Trophoblast cell (in vitro differentiated cells and primary cell): ENCODE results near the gene CDY2B. TPM values are rescaled to one million over a fixed set of nuclear protein-coding genes. Genes with fewer than 3 reads are reported as not detected.
"Not testable (repeated sequence)": the region's sequence is repeated elsewhere in the genome, so short reads cannot be mapped to it uniquely, and the experiment has no call there.

ENCODE experiments used
- DNase-seq, 2 donors: peaks; one replicate each; pipeline ENCODE4 v3.0.0-alpha.2; 2016
- H2AFZ ChIP-seq: 2 replicates; pipeline ENCODE4 v1.6.1; 2013; ENCODE audit warnings: low read length, moderate library complexity, mild to moderate bottlenecking; ENCODE audit not compliant: insufficient read depth, poor library complexity
- H2AK5ac ChIP-seq: 2 replicates; pipeline ENCODE4 v1.6.1; 2013; ENCODE audit warnings: mild to moderate bottlenecking, low read length
- H2BK120ac ChIP-seq: 2 replicates; pipeline ENCODE4 v1.6.1; 2013; ENCODE audit warnings: low read length, mild to moderate bottlenecking, moderate library complexity; ENCODE audit not compliant: insufficient read depth, poor library complexity
- H2BK12ac ChIP-seq: 2 replicates; pipeline ENCODE4 v1.6.1; 2013; ENCODE audit warnings: mild to moderate bottlenecking, low read length, moderate library complexity
- H2BK5ac ChIP-seq: 2 replicates; pipeline ENCODE4 v1.6.1; 2013; ENCODE audit warnings: low read length, low read depth, moderate library complexity, mild to moderate bottlenecking; ENCODE audit not compliant: poor library complexity
- H3K14ac ChIP-seq: 2 replicates; pipeline ENCODE4 v1.6.1; 2013; ENCODE audit warnings: mild to moderate bottlenecking, low read length
- H3K18ac ChIP-seq: 2 replicates; pipeline ENCODE4 v1.6.1; 2013; ENCODE audit warnings: mild to moderate bottlenecking, low read length
- H3K23ac ChIP-seq: 2 replicates; pipeline ENCODE4 v1.6.1; 2013; ENCODE audit warnings: low read length
- H3K27ac ChIP-seq: 2 replicates; pipeline ENCODE4 v1.5.1; 2013; ENCODE audit warnings: low read depth, mild to moderate bottlenecking, inconsistent platforms, low read length, moderate library complexity
- H3K27me3 ChIP-seq: 2 replicates; pipeline ENCODE4 v1.6.1; 2013; ENCODE audit warnings: inconsistent platforms, mild to moderate bottlenecking, low read length, moderate library complexity; ENCODE audit not compliant: insufficient read depth
- H3K36me3 ChIP-seq, 2 experiments: 1 replicate in 1 of 2; 2 replicates in 1 of 2; pipeline ENCODE4 v1.6.1; 2013; ENCODE audit warnings: low read length in 2 of 2, mild to moderate bottlenecking in 2 of 2, moderate library complexity in 1 of 2; ENCODE audit not compliant: insufficient read depth in 2 of 2, control insufficient read depth in 1 of 2
- H3K4ac ChIP-seq: 2 replicates; pipeline ENCODE4 v1.6.1; 2013; ENCODE audit warnings: low read depth, mild to moderate bottlenecking, low read length, moderate library complexity
- H3K4me1 ChIP-seq, 2 experiments: 1 replicate in 1 of 2; 2 replicates in 1 of 2; pipeline ENCODE4 v1.6.1; 2013; ENCODE audit warnings: low read length in 2 of 2, mild to moderate bottlenecking in 2 of 2, moderate library complexity in 1 of 2; ENCODE audit not compliant: insufficient read depth in 2 of 2, control insufficient read depth in 1 of 2
- H3K4me2 ChIP-seq: 2 replicates; pipeline ENCODE4 v1.6.1; 2013; ENCODE audit warnings: inconsistent platforms, mild to moderate bottlenecking, low read length, moderate library complexity
- H3K4me3 ChIP-seq: 2 replicates; pipeline ENCODE4 v1.5.1; 2013; ENCODE audit warnings: mild to moderate bottlenecking, low read depth, low read length, inconsistent platforms
- H3K79me1 ChIP-seq: one replicate; pipeline ENCODE4 v1.6.1; 2013; ENCODE audit warnings: low read length
- H3K79me2 ChIP-seq: 2 replicates; pipeline ENCODE4 v1.6.1; 2013; ENCODE audit warnings: low read length, mild to moderate bottlenecking; ENCODE audit not compliant: control insufficient read depth, insufficient read depth, poor library complexity
- H3K9ac ChIP-seq: 2 replicates; pipeline ENCODE4 v1.6.1; 2013; ENCODE audit warnings: mild to moderate bottlenecking, low read length
- H3K9me3 ChIP-seq: 2 replicates; pipeline ENCODE4 v1.6.1; 2013; ENCODE audit warnings: low read depth, mild to moderate bottlenecking, control low read depth, inconsistent platforms, low read length; ENCODE audit not compliant: insufficient read depth
- H4K12ac ChIP-seq: 2 replicates; pipeline ENCODE4 v1.6.1; 2013; ENCODE audit warnings: low read depth, mild to moderate bottlenecking, low read length, moderate library complexity
- H4K8ac ChIP-seq: 2 replicates; pipeline ENCODE4 v1.6.1; 2013; ENCODE audit warnings: low read depth, mild to moderate bottlenecking, low read length, moderate library complexity
- H4K91ac ChIP-seq: one replicate; pipeline ENCODE4 v1.6.1; 2013; ENCODE audit warnings: low read depth, mild to moderate bottlenecking, low read length, moderate library complexity
- WGBS: extraction: QIAGEN DNeasy Blood & Tissue Kit; methylation state at CpG from one replicate; pipeline ENCODE4 v1.1.7; 2013; ENCODE audit warnings: missing lambda C conversion rate; ENCODE audit not compliant: insufficient read length, insufficient coverage; ENCODE audit errors: extremely low coverage; 5-methylcytosine and 5-hydroxymethylcytosine counted together
- polyA plus RNA-seq: library from polyadenylated mRNA; stranded (reverse); fragments of 200-250 nt; gene quantifications from 2 replicates; pipeline ENCODE4 v1.2.3, GENCODE V29; 2013

Gene CDY2B, protein sequence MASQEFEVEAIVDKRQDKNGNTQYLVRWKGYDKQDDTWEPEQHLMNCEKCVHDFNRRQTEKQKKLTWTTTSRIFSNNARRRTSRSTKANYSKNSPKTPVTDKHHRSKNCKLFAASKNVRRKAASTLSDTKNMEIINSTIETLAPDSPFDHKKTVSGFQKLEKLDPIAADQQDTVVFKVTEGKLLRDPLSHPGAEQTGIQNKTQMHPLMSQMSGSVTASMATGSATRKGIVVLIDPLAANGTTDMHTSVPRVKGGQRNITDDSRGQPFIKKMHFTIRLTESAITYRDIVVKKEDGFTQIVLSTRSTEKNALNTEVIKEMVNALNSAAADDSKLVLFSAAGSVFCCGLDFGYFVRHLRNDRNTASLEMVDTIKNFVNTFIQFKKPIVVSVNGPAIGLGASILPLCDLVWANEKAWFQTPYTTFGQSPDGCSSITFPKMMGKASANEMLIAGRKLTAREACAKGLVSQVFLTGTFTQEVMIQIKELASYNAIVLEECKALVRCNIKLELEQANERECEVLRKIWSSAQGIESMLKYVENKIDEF
- polyA plus RNA-seq, result not detected in 2 replicates

DNA sequence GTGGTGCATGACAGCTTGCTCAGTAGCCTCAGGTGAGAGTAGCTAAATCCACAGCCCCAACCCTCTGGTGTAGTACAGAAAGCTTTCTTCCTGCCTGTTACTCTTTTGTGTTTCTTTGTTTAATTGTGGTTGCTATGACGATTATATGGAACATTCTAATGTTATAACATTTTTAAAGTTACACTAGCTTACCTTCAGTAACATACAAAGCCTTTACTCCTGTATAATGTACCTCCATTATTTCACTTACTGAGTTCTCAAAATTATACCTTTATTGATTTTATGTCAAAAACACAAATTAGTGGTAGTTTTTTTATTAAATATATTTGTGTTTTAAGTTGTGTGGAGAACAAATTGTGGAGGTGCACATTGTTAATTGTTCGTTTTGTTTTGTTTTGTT is at the start of gene CDY2B:
Gene CDY2B, minus strand, starts transcription at position 101 of the 400 bp plus-strand sequence. CDS start 328 bp downstream, outside the sequence.
- not testable (repeated sequence) for H3K9ac ChIP-seq, H4K12ac ChIP-seq, H4K91ac ChIP-seq, H3K23ac ChIP-seq, H2BK5ac ChIP-seq, H2BK120ac ChIP-seq, H3K27ac ChIP-seq, DNase-seq, H3K4me1 ChIP-seq, H3K18ac ChIP-seq, H3K14ac ChIP-seq, H3K79me1 ChIP-seq, H3K4me2 ChIP-seq, H3K4ac ChIP-seq, H2BK12ac ChIP-seq, H3K79me2 ChIP-seq, H3K9me3 ChIP-seq, H3K4me3 ChIP-seq, H3K36me3 ChIP-seq, H2AK5ac ChIP-seq, H2AFZ ChIP-seq, H3K27me3 ChIP-seq, H4K8ac ChIP-seq
- WGBS, result no CpG with 5 or more reads among the region's 2 CpGs

DNA sequence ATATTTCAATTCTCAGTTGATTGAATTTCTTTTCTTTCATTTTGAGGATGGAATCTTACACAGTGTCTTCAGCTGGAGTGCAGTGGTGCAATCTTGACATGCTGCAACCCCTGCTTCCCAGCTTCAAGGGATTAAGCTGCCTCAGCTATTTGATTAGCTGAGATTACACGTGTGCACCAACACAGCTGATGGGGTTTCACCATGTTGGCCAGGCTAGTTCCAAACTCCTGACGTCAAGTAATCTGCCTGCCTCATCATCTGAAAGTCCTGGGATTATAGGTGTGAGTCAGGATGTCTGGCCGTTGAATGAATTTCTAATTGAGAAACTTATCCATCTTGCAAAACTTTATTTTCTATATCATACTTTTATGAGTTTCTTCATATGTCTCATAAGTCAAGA is 28.0 kb upstream of the CDY2B start:
- not testable (repeated sequence) for H3K4ac ChIP-seq, H3K4me3 ChIP-seq, H2BK12ac ChIP-seq, H2BK5ac ChIP-seq, H2AFZ ChIP-seq, H3K27me3 ChIP-seq, H3K27ac ChIP-seq, H3K79me1 ChIP-seq, H3K36me3 ChIP-seq, H4K8ac ChIP-seq, H2AK5ac ChIP-seq, H4K91ac ChIP-seq, H2BK120ac ChIP-seq, H3K18ac ChIP-seq, DNase-seq, H4K12ac ChIP-seq, H3K9ac ChIP-seq, H3K14ac ChIP-seq, H3K4me2 ChIP-seq, H3K9me3 ChIP-seq, H3K79me2 ChIP-seq, H3K4me1 ChIP-seq, H3K23ac ChIP-seq
- WGBS, result no CpG with 5 or more reads among the region's 3 CpGs

DNA sequence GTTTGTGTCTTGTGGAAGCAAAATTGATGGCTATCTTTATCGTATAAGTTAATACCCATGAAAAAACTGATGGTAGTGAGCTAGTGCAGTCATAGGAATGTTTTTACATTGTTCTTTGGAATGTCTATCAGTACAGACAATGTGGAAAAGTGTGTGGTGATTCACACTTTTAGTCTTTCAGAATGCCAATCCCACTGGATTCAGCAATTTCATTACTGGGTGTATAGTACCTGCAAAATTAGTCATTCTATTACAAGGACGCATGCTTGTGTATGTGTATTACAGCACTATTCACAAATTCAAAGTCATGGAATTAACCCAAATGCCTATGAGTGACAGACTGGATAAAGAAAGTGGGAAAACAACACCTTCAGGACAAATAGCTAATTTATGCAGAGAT is 27.3 kb upstream of the CDY2B start:
- H3K36me3 ChIP-seq, H3K79me1 ChIP-seq, H2AK5ac ChIP-seq, H3K18ac ChIP-seq, H2BK5ac ChIP-seq, H3K23ac ChIP-seq, H2BK120ac ChIP-seq, H3K9me3 ChIP-seq, H2BK12ac ChIP-seq, H3K14ac ChIP-seq, H3K4me2 ChIP-seq, H3K27me3 ChIP-seq, H3K4me1 ChIP-seq, DNase-seq, H2AFZ ChIP-seq, H3K9ac ChIP-seq, H4K91ac ChIP-seq, H3K27ac ChIP-seq, H3K4ac ChIP-seq, H4K8ac ChIP-seq, H4K12ac ChIP-seq, H3K79me2 ChIP-seq, H3K4me3 ChIP-seq: not testable (repeated sequence)
- no CpG with 5 or more reads among the region's 2 CpGs for WGBS

DNA sequence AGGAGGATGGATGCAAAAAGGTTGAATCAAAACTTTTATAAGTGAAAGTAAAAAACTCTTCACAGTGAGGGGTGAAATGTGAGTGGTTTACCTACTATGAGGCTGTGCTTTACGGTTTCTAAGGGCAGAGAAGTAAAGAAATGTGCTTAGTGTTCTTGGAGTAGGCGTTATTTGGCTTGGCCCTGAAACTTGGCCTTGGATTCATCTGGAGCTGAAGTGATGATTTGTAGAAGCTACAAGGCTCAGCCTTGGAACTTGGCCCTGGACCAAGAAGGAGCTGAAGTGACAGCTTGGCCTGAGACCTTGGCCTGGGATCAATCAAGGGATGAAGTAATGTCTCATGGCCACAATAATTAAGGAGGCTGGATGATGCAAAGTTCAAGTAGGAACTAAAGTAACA is 1.7 kb upstream of the CDY2B start:
- H3K4me2 ChIP-seq, H3K27ac ChIP-seq, H3K18ac ChIP-seq, H3K23ac ChIP-seq, H2AK5ac ChIP-seq, H3K9me3 ChIP-seq, H4K8ac ChIP-seq, H2BK12ac ChIP-seq, H3K9ac ChIP-seq, H3K79me2 ChIP-seq, H3K79me1 ChIP-seq, H3K4me1 ChIP-seq, H3K36me3 ChIP-seq, H2AFZ ChIP-seq, H3K14ac ChIP-seq, H4K91ac ChIP-seq, H4K12ac ChIP-seq, H3K4ac ChIP-seq, H2BK120ac ChIP-seq, H3K4me3 ChIP-seq, H2BK5ac ChIP-seq, DNase-seq, H3K27me3 ChIP-seq: not testable (repeated sequence)
- WGBS, result no CpG with 5 or more reads among the region's 2 CpGs
